ENCODE results near the gene LAMP1.

GRCh38 chr13:113342820-113343691 lies 46.0 kb downstream of the LAMP1 start:
- no peak for TF ChIP-seq PATZ1 (CRISPR knock-in tag; IDR thresholded peaks at IDR 0.05; ENCODE audit: borderline replicate concordance)
- no peak for TF ChIP-seq ZFP3 (CRISPR knock-in tag; IDR thresholded peaks at IDR 0.05)
- no peak for TF ChIP-seq ZNF70 (CRISPR knock-in tag; IDR thresholded peaks at IDR 0.05)
- TF ChIP-seq PPARA (CRISPR knock-in tag; IDR thresholded peaks at IDR 0.05; ENCODE audit: borderline replicate concordance): no peak
- no peak for TF ChIP-seq ZC3H10 (CRISPR knock-in tag; IDR thresholded peaks at IDR 0.05)
- TF ChIP-seq POU6F1 (CRISPR knock-in tag; IDR thresholded peaks at IDR 0.05; ENCODE audit: borderline replicate concordance, low read depth): no peak

Measured in SK-N-SH treated with all-trans-retinoic acid at 6 μM for 48 hours (cell line).